Activated naive CD4-positive, alpha-beta T cell treated with anti-CD3 and anti-CD28 coated beads, Interleukin-2, amount 50 U/mL, for 72 hours (primary cell): ENCODE measurements around the gene INTS12. TPM values are rescaled to one million over a fixed set of nuclear protein-coding genes. Genes with fewer than 3 reads are reported as not detected.

Experiments
- ATAC-seq, 2 donors: fragments of 150-1000 bp; cut with Tn5 transposase; 2 replicates each; pipeline ENCODE4 v1.10.0; 2021; ENCODE audit warnings: mild to moderate bottlenecking in 2 of 2, moderate library complexity in 2 of 2
- DNase-seq, 2 donors: peaks; one replicate each; pipeline ENCODE4 v3.0.0; 2021 to 2022; ENCODE audit warnings: low spot score in 2 of 2
- H3K27ac Mint-ChIP-seq, 2 donors: one replicate each; pipeline ENCODE4 v1.8.0; 2022; ENCODE audit warnings: mild to moderate bottlenecking in 2 of 2, mixed read lengths in 2 of 2
- H3K36me3 Mint-ChIP-seq, 2 donors: one replicate each; pipeline ENCODE4 v1.8.0; 2022; ENCODE audit warnings: mixed read lengths in 2 of 2
- H3K9me3 Mint-ChIP-seq, 2 donors: one replicate each; pipeline ENCODE4 v1.8.0; 2022; ENCODE audit warnings: mixed read lengths in 2 of 2
- total RNA-seq, 2 donors: library from RNA; stranded (reverse); gene quantifications; one replicate each; pipeline ENCODE4 v1.2.3, GENCODE V29; 2022

The INTS12 gene
- total RNA-seq, 2 donors from 2014 or later = 16.3 to 20.9 TPM

DNA sequence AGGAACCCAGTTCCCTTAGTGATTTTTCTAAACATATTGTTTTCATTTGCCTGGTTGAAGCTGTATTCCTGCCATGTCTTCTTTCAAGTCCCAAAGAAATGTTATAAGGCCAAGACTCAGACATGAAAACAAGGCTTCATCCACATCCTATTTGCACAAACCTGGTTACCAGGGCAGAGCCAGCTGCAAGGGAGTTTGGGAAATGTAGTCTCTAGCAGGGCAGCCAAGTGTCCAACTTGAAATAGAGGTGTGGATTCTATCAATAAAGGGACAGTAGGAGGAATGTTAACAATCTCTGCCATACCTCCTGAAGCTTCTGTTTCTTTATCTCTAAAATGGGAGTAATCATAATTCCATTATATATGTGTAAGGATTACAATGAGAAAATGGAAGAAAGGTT is 56.6 kb downstream of the INTS12 start:
- ATAC-seq (no peak), DNase-seq (no peak)
- Mint-ChIP-seq H3K36me3 (no peaks in the 10 kb centered on the region), H3K27ac (no peak overlapping the region), H3K9me3 (no peaks in the 10 kb centered on the region)

DNA sequence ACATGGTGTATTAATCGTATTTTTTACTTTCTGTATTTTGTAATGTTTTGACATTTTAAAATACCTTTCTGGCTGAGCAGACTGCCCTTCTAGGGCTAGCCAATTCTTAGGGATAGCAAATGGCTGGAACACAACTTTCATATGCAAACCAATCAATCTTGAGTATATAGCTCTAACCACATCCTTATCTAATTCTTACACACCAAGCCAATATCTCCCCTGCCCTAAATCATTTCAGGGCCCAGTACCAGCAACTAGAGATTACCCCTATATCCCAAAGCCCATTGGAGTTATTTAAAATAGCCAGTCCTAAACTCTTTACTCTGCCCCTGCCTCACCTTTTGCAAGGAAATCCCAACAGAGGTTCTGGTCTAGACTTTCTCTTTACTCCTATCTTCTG is 58.3 kb downstream of the INTS12 start:
- no peaks in the 10 kb centered on the region for H3K36me3 Mint-ChIP-seq
- DNase-seq = no peak
- no peak overlapping the region for H3K27ac Mint-ChIP-seq
- no peaks in the 10 kb centered on the region for H3K9me3 Mint-ChIP-seq
- ATAC-seq = no peak

DNA sequence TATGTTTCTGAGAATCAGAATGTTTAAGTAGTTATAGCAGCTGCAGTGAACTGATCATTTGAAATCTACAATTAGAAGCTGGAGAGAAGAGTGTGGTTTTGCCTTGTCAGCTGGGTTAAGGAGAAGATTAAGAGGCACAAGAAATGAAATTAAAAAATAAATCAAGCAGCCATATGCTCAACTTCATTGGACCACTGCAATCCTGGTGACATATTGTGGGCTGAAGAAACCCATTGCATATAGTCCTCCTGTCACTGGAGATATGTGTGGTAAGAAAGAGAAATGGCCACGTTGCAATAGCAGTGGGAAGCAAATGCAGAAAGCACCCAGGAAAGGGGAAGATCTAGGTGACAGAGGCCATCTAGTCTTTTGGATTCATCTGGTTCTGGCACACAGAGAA is 63.0 kb downstream of the INTS12 start:
- ATAC-seq (no peak), DNase-seq (no peak)
- Mint-ChIP-seq H3K9me3 (no peaks in the 10 kb centered on the region), H3K27ac (no peak overlapping the region), H3K36me3 (no peaks in the 10 kb centered on the region)

DNA sequence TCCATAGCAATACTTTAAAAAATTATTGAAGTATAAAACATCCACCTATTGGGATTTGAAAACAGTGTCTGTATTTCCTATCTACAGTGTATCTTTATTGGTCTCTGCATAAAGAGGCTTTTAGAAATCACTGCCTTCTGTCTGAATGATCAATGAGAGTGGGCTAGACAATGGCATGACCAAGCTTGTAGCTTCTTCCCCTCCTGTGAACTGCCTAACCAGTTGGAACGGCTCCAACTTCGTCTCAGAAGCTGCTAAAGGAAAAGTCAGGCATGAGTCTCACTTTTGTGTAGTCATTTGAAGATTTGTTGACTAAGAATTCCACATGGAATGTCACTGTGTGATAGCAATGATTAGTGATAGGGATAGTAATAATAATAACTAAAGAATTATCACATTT is 64.2 kb downstream of the INTS12 start:
- Mint-ChIP-seq H3K9me3 (no peaks in the 10 kb centered on the region), H3K36me3 (no peaks in the 10 kb centered on the region), H3K27ac (no peak overlapping the region)
- no peak for ATAC-seq
- DNase-seq = no peak

DNA sequence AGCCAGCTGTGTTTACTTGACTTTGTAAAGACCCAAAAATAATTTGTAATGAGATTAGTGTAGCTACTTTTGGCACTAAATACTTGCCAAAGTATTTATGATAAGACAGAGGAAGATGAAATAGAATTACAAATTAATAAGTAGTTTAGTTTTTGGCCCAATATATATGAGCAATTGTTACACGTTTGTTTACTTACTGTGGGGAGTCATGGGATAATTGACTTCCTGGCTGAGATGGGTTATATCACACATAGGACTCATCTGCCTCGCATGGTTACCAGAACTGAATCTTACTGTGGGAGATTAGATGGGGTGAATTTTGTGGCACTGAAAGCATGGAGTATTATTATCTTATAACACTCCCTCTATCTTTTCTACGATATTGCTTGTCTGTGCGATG is 66.6 kb downstream of the INTS12 start:
- Mint-ChIP-seq H3K36me3 (no peaks in the 10 kb centered on the region), H3K27ac (no peak overlapping the region), H3K9me3 (no peaks in the 10 kb centered on the region)
- no peak for ATAC-seq
- no peak for DNase-seq

DNA sequence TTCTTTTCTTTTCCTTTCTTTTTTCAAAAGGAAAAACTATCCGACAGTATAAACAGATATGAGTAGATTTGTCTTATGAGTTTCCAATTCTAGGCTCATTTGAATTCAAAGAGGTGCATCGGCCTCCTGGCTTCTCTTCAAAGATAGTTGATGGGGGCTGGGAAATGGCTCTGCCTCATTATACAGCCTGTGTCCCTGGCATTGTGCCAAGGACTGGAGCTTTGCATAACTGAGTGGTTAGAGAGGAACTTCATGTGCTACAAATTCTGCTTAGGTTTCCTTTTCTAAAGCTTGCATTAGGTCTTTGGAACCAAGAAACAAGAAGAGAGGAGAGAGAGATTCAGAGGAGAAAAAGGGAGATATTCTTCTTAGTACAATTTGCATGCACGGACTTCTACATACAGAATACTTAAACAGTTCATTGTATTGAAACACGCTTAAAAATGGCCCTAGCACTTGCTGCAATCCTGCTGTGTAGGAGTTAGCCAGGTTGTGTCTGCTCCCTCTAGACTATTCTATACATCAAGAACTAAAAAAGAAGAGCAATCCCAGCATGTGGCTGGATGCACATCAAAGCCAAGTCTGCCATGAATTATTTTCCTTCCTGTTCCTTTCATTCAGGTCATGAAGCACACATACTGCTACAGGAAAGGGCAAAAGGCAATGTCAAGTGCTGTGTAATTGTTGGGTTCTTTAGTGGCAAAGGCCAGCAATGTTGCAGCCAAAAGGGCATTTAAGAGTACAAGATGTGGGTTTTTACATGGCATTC is 70.9 kb downstream of the INTS12 start:
- Mint-ChIP-seq H3K27ac (no peak overlapping the region), H3K9me3 (no peaks in the 10 kb centered on the region), H3K36me3 (no peaks in the 10 kb centered on the region)
- ATAC-seq (no peak), DNase-seq (no peak)

DNA sequence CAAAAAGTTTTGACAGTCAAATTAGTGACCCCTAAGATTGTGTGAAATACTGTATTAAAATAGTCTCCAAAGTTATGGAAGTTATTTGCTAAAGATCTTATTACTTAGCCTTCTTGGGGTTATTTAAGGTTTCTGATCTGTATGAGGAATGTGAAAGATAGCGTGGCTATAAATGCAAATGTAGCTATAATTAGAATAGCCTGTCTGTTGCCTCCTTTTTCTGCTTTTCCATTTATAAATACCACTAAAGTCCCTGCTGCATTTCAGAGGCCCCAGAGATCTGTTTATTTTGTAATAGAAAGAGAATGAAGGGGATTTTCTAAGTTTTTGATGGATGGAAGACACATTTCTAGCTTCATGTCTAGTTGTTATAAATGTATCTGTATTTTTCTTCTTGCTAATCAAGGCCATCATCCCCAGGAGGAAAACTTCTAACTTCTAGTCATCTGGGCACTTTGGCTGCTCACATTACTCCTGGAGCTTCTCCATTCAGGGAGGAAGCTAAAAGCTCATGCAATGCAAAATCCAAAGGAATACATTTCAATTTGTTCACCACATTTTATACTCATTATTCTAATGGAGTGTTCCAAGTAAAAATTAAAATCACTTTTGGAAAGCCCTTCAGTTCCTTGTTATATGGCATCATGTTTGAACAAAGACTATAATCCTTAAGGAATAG is 73.9 kb downstream of the INTS12 start:
- ATAC-seq (no peak), DNase-seq (no peak)
- no peak overlapping the region for H3K27ac Mint-ChIP-seq
- H3K36me3 Mint-ChIP-seq = no peaks in the 10 kb centered on the region
- no peaks in the 10 kb centered on the region for H3K9me3 Mint-ChIP-seq

DNA sequence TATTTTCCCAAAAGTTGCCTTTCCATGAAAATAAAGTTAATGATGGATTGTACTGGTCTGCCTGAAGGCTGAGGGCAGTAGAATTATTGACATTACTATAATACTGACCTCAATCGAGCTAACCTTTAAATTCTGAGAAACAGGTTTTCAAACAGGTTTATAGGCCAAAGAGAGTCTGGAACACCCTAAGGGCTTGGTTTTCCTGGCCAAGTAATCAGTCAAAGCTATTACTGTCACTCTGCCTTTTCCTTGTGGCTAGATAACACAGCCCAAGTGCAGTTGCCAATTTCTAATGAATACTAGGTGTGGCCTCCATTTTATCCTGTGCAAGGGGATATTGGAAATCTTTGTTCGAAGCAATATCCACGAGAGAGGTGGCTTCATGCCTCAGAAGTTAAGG is 75.2 kb downstream of the INTS12 start:
- DNase-seq (no peak), ATAC-seq (no peak)
- Mint-ChIP-seq H3K27ac (no peak overlapping the region), H3K9me3 (no peaks in the 10 kb centered on the region), H3K36me3 (no peaks in the 10 kb centered on the region)

Other genes starting within 250 kb of the INTS12 start
- gene PPA2, start 234.6 kb downstream of the INTS12 start, total RNA-seq = 10 to 100 TPM; 45.2 to 81.1 TPM
- gene ARHGEF38, start 156.1 kb downstream of the INTS12 start, total RNA-seq = not detected
- gene GSTCD, start 95 bp upstream of the INTS12 start, total RNA-seq = 10 to 100 TPM in 1 of 2 donors, 1 to 10 TPM in 1; 7.4 to 15.7 TPM
- under 1 TPM in 1 of 2 donors, not detected in 1; 0.06 TPM for gene NPNT, start 186.8 kb upstream of the INTS12 start, total RNA-seq